ENCODE data around the gene SCD5. TPM values are rescaled to one million over a fixed set of nuclear protein-coding genes. Genes with fewer than 3 reads are reported as not detected.

Gene SCD5
- total and polyA plus RNA-seq, 2 of the 8 experiments (the other 6 are each of a cell fraction or from before 2014, with no cell fraction given) = 0.92 to 1.2 TPM

DNA sequence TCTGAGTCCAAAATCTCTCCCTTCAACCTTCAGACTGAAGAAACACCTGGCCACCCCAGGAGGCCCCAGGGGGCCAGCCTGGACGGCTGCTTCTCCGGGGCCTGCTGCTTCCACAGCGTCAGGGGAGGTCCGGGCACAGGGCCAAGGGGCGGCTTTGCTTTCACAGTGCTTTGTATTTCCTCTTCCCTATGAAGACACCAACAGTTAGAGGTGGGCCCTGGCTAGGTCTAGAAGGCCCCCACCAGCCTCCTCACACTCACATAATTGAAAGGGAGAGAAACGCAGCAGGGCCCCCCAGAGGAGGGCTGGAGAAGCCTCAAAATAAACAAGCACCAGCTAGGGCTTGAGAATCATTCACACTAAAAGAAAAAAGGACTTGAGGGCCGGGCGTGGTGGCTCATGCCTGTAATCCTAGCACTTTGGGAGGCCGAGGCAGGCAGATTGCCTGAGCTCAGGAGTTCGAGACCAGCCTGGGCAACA, 17.8 kb downstream of the SCD5 start:
- Histone ChIP-seq H3K4ac (replicated peaks; ENCODE audit: insufficient read length, low read depth, low read length) (no peak overlapping the region), H2BK15ac (ENCODE audit: low read length) (no peak overlapping the region), H4K8ac (ENCODE audit: extremely low read depth, insufficient read depth, low read length) (no peak overlapping the region), H3K4me3 (ENCODE audit: extremely low read depth in 1 of 4, insufficient read depth in 2 of 4, low read depth in 3 of 4, low read length in 4 of 4) (no peak overlapping the region), H3K9ac (replicated peaks in 1 of 4; ENCODE audit: extremely low read depth in 1 of 4, low read depth in 3 of 4, low read length in 3 of 4) (no peak overlapping the region), H3K79me2 (ENCODE audit: control insufficient read depth in 1 of 2, insufficient read depth in 2 of 2, low read length in 2 of 2) (no peaks in the 10 kb centered on the region), H2BK20ac (ENCODE audit: low read length) (no peak overlapping the region), H3K36me3 (ENCODE audit: control insufficient read depth in 2 of 4, insufficient read depth in 4 of 4, low read length in 3 of 4) (no peaks in the 10 kb centered on the region), H3K79me1 (ENCODE audit: low read depth, low read length) (no peaks in the 10 kb centered on the region), H2BK120ac (replicated peaks; ENCODE audit: low read depth, low read length) (no peak overlapping the region), H4K5ac (ENCODE audit: insufficient read length, low read depth, low read length) (no peak overlapping the region), H2AFZ (ENCODE audit: low read length) (no peak overlapping the region), H4K91ac (replicated peaks; ENCODE audit: insufficient read length, low read length) (no peak overlapping the region), H3K4me2 (ENCODE audit: insufficient read depth in 1 of 2, low read depth in 2 of 2, low read length in 2 of 2) (no peak overlapping the region), H3K23me2 (ENCODE audit: low read depth, low read length) (no peaks in the 10 kb centered on the region), H3K18ac (ENCODE audit: extremely low read depth, low read length) (no peak overlapping the region), H3K4me1 (replicated peaks in 1 of 4; ENCODE audit: control insufficient read depth in 3 of 4, insufficient read depth in 4 of 4, low read length in 3 of 4) (peaks cover 0 to 13% (median 3%) of the 10 kb centered on the region in 4 experiments; a peak in 4 of 7 replicates), H2AK5ac (ENCODE audit: low read depth, low read length) (no peak overlapping the region), H3K27me3 (replicated peaks in 1 of 4; ENCODE audit: control insufficient read depth in 3 of 4, extremely low read depth in 1 of 4, insufficient read depth in 3 of 4, low read length in 3 of 4) (peaks cover 26 to 52% (median 47%) of the 10 kb centered on the region in 4 experiments), H3K14ac (ENCODE audit: insufficient read length) (no peak overlapping the region), H3K56ac (replicated peaks; ENCODE audit: insufficient read length, low read depth, low read length) (no peak overlapping the region), H3K27ac (ENCODE audit: low read depth, low read length) (no peak overlapping the region), H3K23ac (ENCODE audit: insufficient read length) (no peak overlapping the region), H2BK5ac (ENCODE audit: low read depth, low read length) (no peak overlapping the region), H4K20me1 (replicated peaks in 1 of 2; ENCODE audit: control insufficient read depth in 1 of 2, insufficient read depth in 2 of 2, low read length in 2 of 2) (peaks cover 6 to 17% of the 10 kb centered on the region in 2 experiments), H2BK12ac (ENCODE audit: low read depth, low read length) (no peak overlapping the region), H3K9me3 (ENCODE audit: insufficient read depth in 2 of 2, low read depth in 1 of 2, low read length in 1 of 2) (peaks cover 0 to 3% of the 10 kb centered on the region in 2 experiments; a peak in 1 of 4 replicates)
- ChIA-PET POLR2A (ENCODE audit: partially characterized antibody) (interaction anchor here (0.6 to 1.5 kb wide), 4 partner anchors 31 to 346 kb away, joined by 3 to 5 read pairs (median 4); no protein-coding TSS in a partner anchor), CTCF (ENCODE audit: partially characterized antibody) (interaction anchor here (1.4 kb wide), 1 partner anchor 38 kb away, joined by 4 read pairs; no protein-coding TSS in a partner anchor)
- FAIRE-seq (no peak), DNase-seq (ENCODE audit: low read depth in 1 of 2, low spot score in 2 of 2) (no peak)
- TF ChIP-seq CTCF (IDR thresholded peaks at IDR 0.05; ENCODE audit: control extremely low read depth in 1 of 3, insufficient read depth in 1 of 3, low read depth in 1 of 3, low read length in 3 of 3) = peak in 1 of 3 experiments; percentile 6; a peak in 1 of 4 replicates
- peak; percentile 18 to 24; a peak in 2 of 4 replicates for TF ChIP-seq RAD21 (IDR thresholded peaks at IDR 0.05 in 1 of 2, conservative IDR thresholded peaks at IDR 0.05 in 1 of 2; ENCODE audit: low read depth in 2 of 2, low read length in 2 of 2)
- no peak for TF ChIP-seq ATF3 (IDR thresholded peaks at IDR 0.05; ENCODE audit: insufficient read depth, low read depth, low read length)
- TF ChIP-seq POLR2AphosphoS5 (IDR thresholded peaks at IDR 0.05; ENCODE audit: low read depth, low read length) = no peak
- TF ChIP-seq ATF2 (IDR thresholded peaks at IDR 0.05; ENCODE audit: low read length) = no peak
- 71% methylated on average over 8 of the region's 10 CpGs; no CpG with 5 or more reads in 1 of the 2 experiments for WGBS, 2 experiments (ENCODE audit: extremely low coverage in 1 of 2, insufficient coverage in 1 of 2, insufficient read length in 1 of 2, insufficient replicate concordance in 2 of 2, low coverage in 1 of 2, low lambda C conversion rate in 2 of 2, missing lambda C conversion rate in 1 of 2)
